HG02642 (cell line): ENCODE data around the gene FALEC.

Experiments used
- ATAC-seq: cut with Tn5 transposase; IDR thresholded peaks from one replicate; pipeline ENCODE4 v1.9.1; 2021; ENCODE audit warnings: mild to moderate bottlenecking; ENCODE audit not compliant: unreplicated experiment, poor library complexity

The FALEC gene

DNA sequence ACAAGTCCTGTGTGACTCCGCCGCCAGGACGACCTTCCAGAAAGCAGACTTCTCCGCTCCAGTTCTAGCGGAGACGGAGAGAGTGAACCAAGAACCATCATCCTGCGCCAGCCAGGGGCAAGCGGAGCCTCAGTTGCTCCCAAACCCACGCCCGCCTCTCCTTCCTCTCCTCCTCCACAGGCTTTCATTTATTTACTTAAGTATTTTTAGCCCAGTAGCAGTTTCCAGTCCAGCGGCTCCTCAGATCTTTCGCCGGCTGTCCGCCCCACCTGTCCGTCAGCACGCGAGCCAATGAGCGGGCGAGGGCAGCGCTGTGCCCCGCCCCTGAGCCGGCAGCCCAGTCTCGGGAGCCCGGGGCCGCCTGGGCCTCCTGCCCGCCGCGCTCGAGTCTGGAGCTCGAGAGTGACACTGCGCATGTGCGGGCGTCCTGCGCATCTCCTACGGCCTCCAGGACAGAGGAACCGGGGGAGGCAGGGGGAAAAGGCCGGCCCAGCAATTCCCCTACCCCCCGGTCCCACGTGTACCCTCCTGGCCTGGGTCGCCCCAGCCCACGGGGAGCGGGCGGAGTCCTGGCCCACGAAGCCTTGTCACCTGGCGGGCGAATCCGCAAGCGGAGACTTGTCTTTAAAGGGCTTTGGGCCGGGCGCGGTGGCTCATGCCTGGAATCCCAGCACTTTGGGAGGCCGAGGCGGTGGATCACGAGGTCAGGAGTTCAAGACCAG lies at the start of gene FALEC:
Gene FALEC (plus strand): TSS at position 425 of the 722 bp plus-strand sequence.
- peak; percentile 98 for ATAC-seq

DNA sequence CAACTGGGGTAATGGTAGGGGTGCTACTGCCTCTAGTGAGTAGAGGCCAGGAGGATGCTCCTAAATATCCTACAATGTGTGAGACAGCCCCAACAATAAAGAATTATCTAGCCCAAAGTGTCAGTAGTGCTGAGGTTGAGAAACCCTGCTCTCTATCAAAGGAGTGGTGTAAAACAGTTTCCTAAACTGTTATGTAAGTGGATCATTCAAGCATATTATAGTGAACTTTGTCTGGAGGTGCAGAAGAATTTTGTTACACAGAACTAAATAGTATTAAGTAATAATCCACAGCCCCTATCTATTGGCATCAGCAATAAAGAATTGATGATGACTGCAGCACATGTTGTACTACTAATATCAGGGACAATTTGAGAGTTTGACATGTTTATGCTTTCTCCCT lies 48.6 kb upstream of the FALEC start:
- ATAC-seq = no peak

DNA sequence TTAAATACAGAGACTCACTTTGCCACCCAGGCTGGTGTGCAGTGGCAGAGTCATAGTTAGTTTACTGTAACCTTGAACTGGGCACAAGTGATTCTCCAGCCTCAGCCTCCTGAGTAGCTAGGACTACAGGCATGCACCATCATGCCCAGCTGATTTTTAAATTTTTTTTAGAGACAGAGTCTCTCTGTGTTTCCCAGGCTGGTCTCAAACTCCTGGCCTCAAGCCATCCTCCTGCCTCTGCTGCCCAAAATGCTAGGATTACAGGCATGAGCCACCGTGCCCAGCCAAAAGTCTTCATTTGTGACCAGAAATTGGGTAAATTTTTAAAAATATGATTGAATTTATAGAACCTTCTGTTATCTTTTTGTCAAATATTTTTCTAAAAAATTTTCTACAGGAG lies 46.3 kb upstream of the FALEC start:
- no peak for ATAC-seq

DNA sequence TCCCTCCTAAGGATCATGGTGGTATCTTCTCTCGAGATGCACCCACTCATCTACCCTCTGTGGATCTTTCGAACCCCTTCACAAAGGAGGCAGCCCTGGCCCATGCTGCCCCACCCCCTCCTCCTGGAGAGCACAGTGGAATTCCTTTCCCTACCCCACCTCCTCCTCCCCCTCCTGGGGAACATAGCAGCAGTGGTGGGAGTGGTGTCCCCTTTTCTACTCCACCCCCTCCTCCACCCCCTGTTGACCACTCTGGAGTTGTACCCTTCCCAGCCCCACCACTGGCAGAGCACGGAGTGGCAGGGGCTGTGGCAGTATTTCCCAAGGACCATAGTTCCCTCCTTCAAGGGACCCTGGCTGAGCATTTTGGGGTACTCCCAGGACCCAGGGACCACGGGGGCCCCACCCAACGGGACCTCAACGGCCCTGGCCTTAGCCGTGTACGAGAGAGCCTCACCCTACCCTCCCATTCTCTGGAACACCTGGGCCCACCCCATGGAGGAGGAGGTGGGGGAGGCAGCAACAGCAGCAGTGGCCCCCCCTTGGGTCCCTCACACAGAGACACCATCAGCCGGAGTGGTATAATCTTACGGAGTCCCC lies 42.9 kb upstream of the FALEC start:
- ATAC-seq = no peak

DNA sequence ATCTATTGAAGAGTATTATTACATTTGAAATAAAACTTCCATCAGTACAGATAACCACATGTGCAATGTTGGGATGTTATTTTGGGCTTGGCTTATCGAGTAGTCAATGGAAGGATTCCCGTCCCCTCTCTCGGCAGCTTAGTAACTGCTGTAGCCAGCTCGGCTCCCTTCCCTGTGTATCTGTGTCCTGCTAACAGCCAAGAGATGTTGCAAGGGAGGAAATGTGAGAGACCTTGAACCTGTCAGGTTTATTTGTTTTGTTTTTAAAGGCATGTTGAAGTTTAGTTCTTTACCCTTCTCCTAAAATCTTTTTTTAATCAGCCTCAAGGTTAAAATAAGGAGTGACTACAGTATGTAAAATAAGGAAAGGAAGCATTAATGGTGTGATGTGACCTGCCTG lies 41.9 kb upstream of the FALEC start:
- no peak for ATAC-seq

DNA sequence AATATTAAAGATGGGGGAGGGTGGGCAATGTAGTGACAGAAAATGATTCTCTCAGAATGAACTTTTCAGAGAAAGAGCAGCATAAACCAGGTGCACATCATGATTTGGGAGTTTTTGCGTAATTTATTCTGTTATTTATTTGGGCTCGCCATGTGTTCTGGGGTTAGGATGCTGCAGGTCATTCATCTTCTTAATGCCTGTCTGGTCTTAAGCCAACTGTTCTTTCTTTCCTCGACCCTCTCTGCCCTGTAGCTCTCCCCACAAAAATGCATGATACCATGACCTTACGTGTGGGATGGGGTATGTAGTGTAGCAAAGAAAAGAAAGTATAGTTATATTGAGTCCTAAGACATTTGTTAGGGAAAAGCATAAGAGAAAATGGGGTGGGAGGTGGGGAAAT lies 40.7 kb upstream of the FALEC start:
- no peak for ATAC-seq

DNA sequence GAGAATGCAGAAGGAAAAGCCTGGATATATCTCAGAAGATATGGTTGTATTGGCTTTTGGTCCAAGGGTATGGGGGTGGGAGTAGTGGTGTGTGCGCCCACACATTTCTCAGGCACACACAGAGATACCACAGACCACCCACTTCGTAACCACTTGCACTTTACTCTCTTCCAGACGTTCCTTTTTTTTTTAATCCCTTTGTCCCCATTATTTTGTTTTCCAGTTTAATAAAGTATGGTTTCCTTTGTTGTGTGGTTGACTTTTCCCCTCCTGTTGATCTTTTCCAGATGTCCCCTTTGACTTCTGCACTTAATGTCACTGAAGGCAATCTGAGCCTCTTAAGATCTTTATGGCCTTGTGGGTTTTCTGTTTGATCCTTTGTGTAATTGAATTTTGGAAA lies 38.8 kb upstream of the FALEC start:
- ATAC-seq = no peak

DNA sequence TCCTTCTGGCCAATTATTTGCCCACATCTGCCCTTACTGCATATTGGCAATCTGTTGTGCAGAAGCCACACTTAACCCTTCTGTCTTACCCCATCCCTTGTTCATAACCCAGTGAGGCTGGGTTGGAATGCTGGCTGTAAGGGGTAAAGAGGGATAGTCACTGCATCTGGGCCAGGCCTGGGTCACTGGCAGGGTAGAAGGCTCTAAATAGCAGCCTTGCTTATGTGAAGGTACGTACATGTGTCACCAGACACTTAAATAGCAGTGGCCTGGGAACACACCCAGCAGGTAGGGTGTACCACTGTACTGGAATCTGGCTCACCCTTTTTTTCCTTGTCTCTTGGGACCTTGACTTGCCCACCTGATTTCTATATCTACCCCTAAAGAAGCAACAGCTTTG lies 38.2 kb upstream of the FALEC start:
- no peak for ATAC-seq

DNA sequence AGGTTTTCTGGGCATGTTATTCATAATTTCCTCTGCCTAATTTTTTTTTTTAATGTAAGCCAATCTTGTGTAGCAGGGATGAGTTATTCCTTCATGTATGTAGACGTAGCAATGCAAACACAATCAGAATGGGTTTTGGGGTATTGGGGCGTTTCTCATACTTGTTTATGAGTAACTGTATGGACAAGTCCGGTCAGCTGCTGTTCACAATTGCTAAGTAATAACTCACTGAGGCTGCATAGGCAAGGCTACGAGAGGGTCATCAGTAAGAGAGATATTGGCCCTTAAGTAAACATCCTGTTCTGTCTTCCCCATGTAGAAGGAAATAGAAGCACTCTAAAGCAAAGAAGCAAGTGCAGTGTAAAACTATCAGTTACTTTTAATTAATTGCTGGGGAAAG lies 37.8 kb upstream of the FALEC start:
- no peak for ATAC-seq

DNA sequence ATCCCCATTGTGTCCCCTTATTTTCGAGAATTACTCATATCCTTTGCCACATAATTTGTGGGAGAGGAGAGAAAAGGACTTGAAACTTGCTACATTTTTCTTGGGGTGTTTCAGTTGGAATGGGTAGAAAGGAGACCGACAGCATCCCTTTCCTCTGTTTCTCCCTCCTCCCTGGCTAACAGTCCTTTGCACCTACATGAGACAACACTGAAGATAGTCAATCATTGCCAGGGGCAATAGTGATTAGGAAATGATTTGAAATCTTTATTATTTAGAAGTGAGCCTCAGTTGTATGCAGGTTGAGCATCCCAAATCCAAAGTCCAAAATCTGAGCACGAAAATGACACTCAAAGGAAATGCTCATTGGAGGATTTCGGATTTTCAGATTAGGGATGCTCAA lies 36.2 kb upstream of the FALEC start:
- no peak for ATAC-seq

DNA sequence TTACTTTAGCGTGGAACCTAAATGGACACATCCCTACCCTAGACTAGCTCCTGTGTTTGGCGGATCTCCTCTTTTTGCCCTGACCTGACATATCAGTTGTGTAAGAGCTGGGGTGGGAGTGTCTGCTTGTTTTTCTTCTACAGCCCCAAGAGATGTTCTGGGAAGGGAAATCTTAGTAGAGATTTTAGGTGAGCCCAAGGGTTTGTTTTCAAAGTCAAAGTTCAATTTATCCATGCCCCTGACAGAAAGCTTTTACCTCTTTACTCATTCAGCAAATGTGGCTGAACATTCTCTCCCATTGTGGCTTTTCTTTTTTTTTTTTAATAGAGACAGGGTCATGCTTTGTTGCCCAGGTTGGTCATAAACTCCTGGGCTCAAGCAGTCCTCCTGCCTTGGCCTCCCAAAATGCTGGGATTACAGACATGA lies 35.6 kb upstream of the FALEC start:
- no peak for ATAC-seq

DNA sequence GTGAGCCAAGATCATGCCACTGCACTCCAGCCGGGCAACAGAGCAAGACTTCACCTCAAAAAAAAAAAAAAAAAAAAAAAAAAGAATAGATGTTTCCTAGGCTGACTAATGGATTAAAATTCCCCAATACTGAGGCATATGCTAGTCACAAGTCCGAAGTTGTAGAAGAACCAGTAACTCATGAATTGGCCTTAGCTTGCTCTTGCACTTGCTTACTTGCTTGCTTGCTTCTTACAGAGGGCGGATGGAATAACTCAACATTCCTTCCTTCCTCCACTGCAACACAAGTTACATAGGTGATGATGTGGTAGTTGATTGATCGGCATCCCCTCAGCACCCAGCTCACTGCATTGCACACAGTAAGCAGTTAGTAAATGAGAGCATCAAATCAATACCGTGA lies 31.1 kb upstream of the FALEC start:
- ATAC-seq = no peak

DNA sequence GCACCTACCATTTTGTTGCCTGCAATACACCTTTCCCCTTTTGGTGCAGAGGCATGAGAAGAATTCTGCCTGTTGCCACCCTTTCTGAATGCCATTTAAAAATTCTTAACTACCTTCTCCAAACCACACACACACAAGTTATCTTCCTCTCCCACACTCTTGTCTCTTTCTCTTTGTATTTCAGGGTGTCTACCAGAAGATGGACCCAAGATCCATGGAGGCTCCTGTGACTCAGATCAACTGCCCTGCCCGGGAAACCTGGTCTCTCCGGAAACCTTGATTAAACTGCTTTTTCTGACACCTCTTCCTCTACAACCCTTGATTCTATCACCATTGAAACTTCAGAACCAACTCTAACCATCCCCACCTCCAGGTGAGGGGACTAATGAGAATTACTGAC lies 30.7 kb upstream of the FALEC start:
- ATAC-seq = no peak

DNA sequence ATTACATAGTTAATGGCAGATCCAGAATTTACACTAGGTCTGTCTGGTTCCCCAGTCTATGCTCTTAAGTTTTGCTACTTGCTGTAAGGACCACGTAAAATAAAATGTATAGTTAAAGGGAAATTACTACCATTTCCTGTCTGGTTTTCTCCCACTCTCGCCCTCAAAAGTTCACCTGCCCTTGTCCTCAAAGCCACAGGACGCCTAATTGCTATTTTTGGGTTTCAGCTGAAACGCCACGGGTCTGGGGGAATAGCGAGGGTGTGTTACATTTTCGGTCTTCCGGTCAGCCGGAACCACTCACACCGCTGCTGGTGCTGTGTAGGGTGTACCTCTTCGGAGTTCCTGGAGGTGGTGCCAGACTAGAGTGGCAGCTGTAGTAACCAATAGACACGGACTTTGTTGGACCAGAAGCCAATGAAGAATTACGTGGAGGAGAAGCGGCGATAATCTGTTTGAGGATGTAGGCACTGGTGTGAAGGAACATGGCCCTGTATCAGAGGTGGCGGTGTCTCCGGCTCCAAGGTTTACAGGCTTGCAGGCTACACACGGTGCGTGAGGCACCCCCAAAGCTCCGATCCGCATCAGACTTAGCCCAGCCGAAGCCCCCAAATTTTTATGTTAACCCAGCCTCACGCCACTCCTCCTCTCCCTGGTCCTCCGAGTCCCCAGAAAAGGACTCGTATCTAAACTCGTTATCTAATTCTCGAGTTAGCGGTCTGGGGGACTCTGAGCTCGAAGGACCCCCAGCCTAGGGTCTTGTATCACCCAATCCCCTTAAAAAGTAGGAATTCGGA lies 28.4 kb upstream of the FALEC start, which contains the start of gene TARS2:
Gene TARS2 (plus strand): TSS at position 454 of the 797 bp plus-strand sequence. CDS start 32 bp downstream, at position 486.
- ATAC-seq = peak; percentile 99

DNA sequence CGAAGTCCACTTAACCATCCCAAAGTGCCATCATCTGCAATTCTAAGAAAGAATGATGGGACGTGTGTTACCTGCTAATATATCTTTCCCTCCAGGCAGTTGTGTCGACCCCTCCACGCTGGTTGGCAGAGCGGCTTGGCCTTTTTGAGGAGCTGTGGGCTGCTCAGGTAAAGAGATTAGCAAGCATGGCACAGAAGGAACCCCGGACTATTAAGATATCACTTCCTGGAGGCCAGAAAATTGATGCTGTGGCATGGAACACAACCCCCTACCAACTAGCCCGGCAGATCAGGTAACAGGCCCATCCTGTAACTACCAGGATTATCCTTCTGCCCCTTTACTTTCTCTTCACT lies 27.8 kb upstream of the FALEC start:
- ATAC-seq = no peak

DNA sequence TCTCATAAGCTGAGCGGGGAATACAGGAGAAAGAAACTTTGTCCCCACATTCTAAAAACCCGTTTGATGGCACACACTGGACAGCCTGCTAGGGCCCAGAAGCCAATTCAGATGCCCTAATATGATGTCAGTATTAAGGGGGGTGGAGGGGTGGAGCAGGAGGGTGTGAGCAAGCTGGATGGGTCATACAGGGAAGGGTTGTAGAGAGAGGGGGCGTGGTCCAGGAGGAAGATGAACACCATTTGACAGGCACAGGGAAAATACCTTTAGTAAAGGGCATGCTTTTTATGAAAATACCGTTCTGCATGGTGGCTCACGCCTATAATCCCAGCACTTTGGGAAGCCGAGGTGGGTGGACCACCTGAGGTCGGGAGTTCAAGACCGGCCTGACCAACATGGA lies 22.4 kb upstream of the FALEC start:
- no peak for ATAC-seq

DNA sequence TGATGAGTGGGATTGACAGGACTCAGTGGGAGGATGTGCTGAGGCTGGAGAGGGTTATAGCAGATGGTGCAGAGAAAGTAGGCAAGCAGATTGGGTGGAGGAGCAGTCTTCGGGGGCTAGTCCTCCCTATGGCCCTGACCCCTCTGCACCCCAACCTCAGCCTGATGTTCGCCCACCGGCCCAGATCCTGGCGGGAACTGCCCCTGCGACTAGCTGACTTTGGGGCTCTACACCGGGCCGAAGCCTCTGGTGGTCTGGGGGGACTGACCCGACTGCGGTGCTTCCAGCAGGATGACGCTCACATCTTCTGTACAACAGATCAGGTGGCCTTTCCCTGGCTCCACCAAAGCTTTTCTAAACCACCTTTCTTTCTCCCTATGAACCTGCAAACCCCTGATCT lies 17.2 kb upstream of the FALEC start:
- ATAC-seq = no peak

DNA sequence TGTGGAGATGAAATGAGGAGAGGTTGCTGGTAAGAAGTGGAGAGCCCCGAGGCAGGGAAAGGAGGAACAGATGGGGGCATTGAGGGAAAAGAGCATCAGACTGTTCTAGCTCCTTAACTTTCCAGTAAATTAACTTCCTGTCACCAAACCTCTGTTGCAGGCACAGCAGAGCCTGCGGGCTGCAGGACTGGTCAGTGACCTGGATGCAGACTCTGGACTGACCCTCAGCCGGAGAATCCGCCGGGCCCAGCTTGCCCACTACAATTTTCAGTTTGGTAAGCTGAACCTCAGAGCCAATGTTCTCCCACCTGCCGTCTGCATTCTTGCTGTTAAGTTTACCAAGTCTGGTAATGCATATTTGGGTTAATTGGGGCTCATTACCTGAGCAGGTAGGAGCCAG lies 10.1 kb upstream of the FALEC start:
- ATAC-seq = no peak

DNA sequence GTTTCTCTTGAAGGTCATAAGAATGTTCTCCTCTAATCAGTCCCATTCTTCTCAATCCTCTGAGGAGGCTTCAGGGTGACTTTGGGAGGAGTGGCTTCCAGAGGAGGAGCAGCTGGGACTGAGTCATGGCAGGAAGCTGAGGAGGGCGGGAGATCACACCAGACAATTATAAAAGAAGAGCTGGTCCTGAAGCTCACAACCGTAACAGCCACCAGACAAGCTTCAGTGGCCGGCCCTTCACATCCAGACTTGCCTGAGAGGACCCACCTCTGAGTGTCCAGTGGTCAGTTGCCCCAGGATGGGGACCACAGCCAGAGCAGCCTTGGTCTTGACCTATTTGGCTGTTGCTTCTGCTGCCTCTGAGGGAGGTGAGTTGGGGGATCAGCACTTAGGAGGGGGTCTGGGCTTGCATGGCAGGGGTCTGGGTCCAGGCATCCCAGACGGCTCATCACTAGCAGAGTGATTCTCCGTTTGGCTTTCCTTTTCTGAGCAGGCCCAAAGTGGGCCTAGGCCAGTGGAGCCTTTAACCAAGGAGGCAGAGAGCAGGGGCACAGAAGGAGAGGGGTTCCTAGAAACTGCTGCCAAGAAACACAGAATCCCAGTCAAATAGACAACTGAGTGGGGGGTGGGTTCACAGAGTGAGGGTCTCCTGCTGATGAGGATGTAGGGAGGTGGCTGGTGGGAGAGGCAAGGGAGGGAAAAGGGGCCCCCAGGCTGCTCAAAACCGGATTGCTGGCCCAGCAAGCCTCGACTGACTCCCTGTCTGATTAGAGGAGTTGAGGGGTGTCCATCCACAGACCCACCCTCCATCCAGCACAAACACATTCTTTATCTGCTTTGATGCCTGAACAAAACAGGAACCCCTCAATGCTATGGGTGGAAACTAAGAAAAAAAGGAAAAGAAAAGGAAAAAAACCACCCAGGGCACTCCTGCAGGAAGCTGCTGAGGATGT lies 7.4 kb upstream of the FALEC start, which contains the start of gene ECM1:
Gene ECM1 (plus strand): TSS at position 198 of the 953 bp plus-strand sequence. CDS start 101 bp downstream, at position 299.
- ATAC-seq = no peak

DNA sequence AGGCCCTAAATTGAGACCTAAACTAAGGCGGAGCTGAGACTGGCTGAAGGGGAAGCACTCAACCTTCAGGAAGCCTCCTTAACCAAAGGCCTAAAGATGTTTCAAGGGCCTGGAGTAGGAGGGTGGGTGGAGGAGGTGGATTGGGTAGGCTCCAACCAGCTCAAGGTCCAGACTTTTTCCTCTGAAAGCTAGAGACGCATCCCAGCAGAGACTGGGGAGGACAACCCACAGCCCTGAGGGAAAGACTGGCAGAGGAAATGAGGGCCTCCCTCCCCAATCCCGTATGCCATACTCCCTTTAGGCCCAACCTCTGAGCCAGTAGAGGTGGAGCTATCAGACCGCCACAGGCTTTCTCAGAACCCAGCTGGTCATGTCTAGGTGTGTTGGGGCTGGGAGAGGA lies 6.6 kb upstream of the FALEC start:
- ATAC-seq = no peak
